PC-3 (cell line): ENCODE results near the gene SFMBT2.

Source experiments
- EZH2 ChIP-seq: fragments of 300-600 bp; sonication (generic); IDR thresholded peaks from one replicate; pipeline ENCODE4 v1.6.1; 2017; ENCODE audit warnings: antibody characterized with exemption, mild to moderate bottlenecking, low read length; ENCODE audit not compliant: unreplicated experiment
- EZH2phosphoT487 ChIP-seq: fragments of 300-600 bp; sonication (generic); IDR thresholded peaks from 2 replicates; pipeline ENCODE4 v1.6.1; 2018; ENCODE audit warnings: mild to moderate bottlenecking, antibody characterized with exemption, low read length, borderline replicate concordance
- TF ChIP-seq, protein P1 (sequence below): fragments of 300-600 bp; sonication (generic); conservative IDR thresholded peaks from 2 replicates; pipeline ENCODE4 v1.5.1; 2017; ENCODE audit warnings: antibody characterized with exemption, low read depth, mild to moderate bottlenecking, low read length

DNA sequence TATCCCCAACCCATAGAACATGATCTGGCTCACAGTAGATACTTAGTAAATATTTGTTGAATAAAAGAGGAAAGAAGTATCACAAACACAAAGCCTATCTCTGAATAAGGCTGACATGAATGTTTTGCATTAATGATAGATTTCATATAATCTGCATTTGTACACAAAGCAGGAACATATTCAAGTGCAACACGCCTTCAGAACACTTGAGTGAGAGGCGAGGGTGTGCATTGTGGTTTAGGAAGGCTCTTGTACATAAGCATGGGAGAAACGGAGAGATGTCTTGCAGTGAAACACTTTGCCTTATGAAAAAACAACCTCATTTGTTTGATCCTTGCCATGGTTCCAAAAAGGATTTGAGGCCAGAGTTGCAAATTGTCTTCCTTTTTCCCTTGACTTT is 14.1 kb upstream of the SFMBT2 start:
- TF ChIP-seq, protein P1, sequence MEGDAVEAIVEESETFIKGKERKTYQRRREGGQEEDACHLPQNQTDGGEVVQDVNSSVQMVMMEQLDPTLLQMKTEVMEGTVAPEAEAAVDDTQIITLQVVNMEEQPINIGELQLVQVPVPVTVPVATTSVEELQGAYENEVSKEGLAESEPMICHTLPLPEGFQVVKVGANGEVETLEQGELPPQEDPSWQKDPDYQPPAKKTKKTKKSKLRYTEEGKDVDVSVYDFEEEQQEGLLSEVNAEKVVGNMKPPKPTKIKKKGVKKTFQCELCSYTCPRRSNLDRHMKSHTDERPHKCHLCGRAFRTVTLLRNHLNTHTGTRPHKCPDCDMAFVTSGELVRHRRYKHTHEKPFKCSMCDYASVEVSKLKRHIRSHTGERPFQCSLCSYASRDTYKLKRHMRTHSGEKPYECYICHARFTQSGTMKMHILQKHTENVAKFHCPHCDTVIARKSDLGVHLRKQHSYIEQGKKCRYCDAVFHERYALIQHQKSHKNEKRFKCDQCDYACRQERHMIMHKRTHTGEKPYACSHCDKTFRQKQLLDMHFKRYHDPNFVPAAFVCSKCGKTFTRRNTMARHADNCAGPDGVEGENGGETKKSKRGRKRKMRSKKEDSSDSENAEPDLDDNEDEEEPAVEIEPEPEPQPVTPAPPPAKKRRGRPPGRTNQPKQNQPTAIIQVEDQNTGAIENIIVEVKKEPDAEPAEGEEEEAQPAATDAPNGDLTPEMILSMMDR, result no peak
- TF ChIP-seq EZH2phosphoT487 (no peak), EZH2 (no peak)
